ENCODE data around the gene PISD.

DNA sequence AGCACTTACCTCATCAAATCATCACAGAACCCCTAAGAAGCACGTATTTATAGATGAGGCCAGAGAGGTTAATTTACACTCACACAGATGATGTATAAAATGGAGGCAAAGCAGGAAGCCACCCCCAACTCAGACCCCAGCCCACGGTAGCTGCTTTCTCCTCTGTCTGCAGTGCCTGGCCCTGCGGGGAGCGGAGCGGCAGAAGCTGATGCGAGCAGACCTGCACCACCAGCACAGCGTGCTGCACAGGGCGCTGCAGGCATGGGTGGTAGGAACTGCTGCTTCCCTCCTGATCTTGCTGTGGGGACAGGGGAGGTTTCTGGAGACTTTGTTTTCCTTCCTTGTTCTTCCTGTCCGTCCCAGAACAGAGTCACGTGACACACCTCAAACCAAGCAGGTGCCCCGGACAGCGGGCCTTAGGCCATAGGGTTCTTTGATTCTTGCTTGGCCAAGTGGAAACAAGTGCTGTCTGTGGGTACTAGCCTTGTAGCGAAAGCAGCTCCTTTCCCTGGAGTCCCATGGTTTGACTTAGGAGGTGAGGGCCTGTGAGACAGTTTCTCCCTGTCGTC, 57.8 kb downstream of the PISD start:
- TF ChIP-seq, protein P1, sequence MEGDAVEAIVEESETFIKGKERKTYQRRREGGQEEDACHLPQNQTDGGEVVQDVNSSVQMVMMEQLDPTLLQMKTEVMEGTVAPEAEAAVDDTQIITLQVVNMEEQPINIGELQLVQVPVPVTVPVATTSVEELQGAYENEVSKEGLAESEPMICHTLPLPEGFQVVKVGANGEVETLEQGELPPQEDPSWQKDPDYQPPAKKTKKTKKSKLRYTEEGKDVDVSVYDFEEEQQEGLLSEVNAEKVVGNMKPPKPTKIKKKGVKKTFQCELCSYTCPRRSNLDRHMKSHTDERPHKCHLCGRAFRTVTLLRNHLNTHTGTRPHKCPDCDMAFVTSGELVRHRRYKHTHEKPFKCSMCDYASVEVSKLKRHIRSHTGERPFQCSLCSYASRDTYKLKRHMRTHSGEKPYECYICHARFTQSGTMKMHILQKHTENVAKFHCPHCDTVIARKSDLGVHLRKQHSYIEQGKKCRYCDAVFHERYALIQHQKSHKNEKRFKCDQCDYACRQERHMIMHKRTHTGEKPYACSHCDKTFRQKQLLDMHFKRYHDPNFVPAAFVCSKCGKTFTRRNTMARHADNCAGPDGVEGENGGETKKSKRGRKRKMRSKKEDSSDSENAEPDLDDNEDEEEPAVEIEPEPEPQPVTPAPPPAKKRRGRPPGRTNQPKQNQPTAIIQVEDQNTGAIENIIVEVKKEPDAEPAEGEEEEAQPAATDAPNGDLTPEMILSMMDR (conservative IDR thresholded peaks at IDR 0.05 in 1 of 2, IDR thresholded peaks at IDR 0.05 in 1 of 2; ENCODE audit: extremely low read depth in 1 of 2, insufficient read depth in 1 of 2, low read depth in 1 of 2, low read length in 2 of 2), result no peak
- TF ChIP-seq EZH2 (IDR thresholded peaks at IDR 0.05; ENCODE audit: borderline replicate concordance, low read length), result no peak

All from mammary epithelial cell (primary cell).